Endothelial cell of umbilical vein (primary cell): Measurements from ENCODE around the gene IKZF5. TPM values are rescaled to one million over a fixed set of nuclear protein-coding genes. Genes with fewer than 3 reads are reported as not detected.

Source experiments
- BruUV-seq: library from RNA; stranded (reverse); fragments of 400-500 nt; replicated peaks from 2 replicates; lab custom pipeline; 2021; lab: Mats Ljungman, UMichigan
- CTCF ChIA-PET: fragments of 300-600, 350-600 bp; sonication (Branson Sonifier 250); formaldehyde crosslinking; loops from one replicate; lab custom pipeline; 2021; ENCODE audit warnings: antibody characterized with exemption, inconsistent platforms; lab: Charles Lee
- POLR2A ChIA-PET: fragments of 300-600, 350-600 bp; sonication (Branson Sonifier 250); formaldehyde crosslinking; loops from one replicate; lab custom pipeline; 2021; ENCODE audit warnings: antibody characterized with exemption, inconsistent platforms; lab: Charles Lee
- DNase-seq: peaks from one replicate; pipeline ENCODE4 v3.0.0-alpha.2; 2011; ENCODE audit warnings: low read depth, low spot score
- FAIRE-seq: peaks from 2 replicates; lab custom pipeline; 2011; peaks lifted over from hg19 to GRCh38; lab: Jason Lieb, UNC
- H2AFZ ChIP-seq: 2 replicates; pipeline ENCODE4 v1.6.0; 2012; ENCODE audit warnings: low read depth, low read length, control low read depth, inconsistent platforms
- H3K27ac ChIP-seq: 2 replicates; pipeline ENCODE4 v1.5.1; 2011; ENCODE audit warnings: low read depth, mild to moderate bottlenecking, control low read depth, low read length, moderate library complexity; ENCODE audit not compliant: insufficient read depth
- H3K27me3 ChIP-seq, 2 experiments: 2 replicates each; pipeline versions ENCODE4 v1.6.0 to v1.6.1; 2011; ENCODE audit warnings: low read length in 2 of 2, mixed read lengths in 1 of 2; ENCODE audit not compliant: control insufficient read depth in 2 of 2, insufficient read depth in 2 of 2
- H3K36me3 ChIP-seq, 2 experiments: 2 replicates in 1 of 2; 3 replicates in 1 of 2; pipeline ENCODE4 v1.5.1; 2011; ENCODE audit warnings: low read length in 2 of 2, mild to moderate bottlenecking in 1 of 2, moderate library complexity in 1 of 2; ENCODE audit not compliant: control insufficient read depth in 2 of 2, insufficient read depth in 2 of 2; ENCODE audit errors: extremely low read depth in 1 of 2
- H3K4me1 ChIP-seq: 3 replicates; pipeline ENCODE4 v1.5.1; 2011; ENCODE audit warnings: mild to moderate bottlenecking, low read length; ENCODE audit not compliant: control insufficient read depth, insufficient read depth; ENCODE audit errors: extremely low read depth
- H3K4me2 ChIP-seq: 2 replicates; pipeline ENCODE4 v1.6.1; 2011; ENCODE audit warnings: low read length, control low read depth, mixed read lengths; ENCODE audit not compliant: insufficient read depth
- H3K4me3 ChIP-seq, 3 experiments: fragments of 200-600 bp in 1 of 3; sonication (generic), shearing (Covaris generic) in 1 of 3; replicated peaks in 1 of 3; 2 replicates each; pipeline ENCODE4 v1.5.1; 2011 to 2016; ENCODE audit warnings: control low read depth in 3 of 3, low read length in 3 of 3, mild to moderate bottlenecking in 2 of 3, inconsistent platforms in 1 of 3, low read depth in 1 of 3, moderate library complexity in 1 of 3; ENCODE audit not compliant: insufficient read depth in 1 of 3
- H3K79me2 ChIP-seq: 2 replicates; pipeline ENCODE4 v1.6.0; 2012; ENCODE audit warnings: low read length, inconsistent platforms; ENCODE audit not compliant: control insufficient read depth, insufficient read depth
- H3K9ac ChIP-seq: replicated peaks from 2 replicates; pipeline ENCODE3; 2011; ENCODE audit warnings: low read length, control low read depth; ENCODE audit not compliant: insufficient read depth; ENCODE audit errors: extremely low read depth
- H3K9me1 ChIP-seq: replicated peaks from 3 replicates; pipeline ENCODE4 v1.6.0; 2011; ENCODE audit warnings: mild to moderate bottlenecking, low read length; ENCODE audit not compliant: control insufficient read depth, insufficient read depth; ENCODE audit errors: extremely low read depth
- H3K9me3 ChIP-seq: replicated peaks from 2 replicates; pipeline ENCODE4 v1.5.1; 2012; ENCODE audit warnings: low read length, inconsistent platforms; ENCODE audit not compliant: control insufficient read depth, insufficient read depth
- H4K20me1 ChIP-seq: replicated peaks from 2 replicates; pipeline ENCODE3; 2011; ENCODE audit warnings: mild to moderate bottlenecking, low read length; ENCODE audit not compliant: control insufficient read depth, insufficient read depth; ENCODE audit errors: extremely low read depth
- CTCF ChIP-seq, 2 donors: IDR thresholded peaks; 1 replicate in 1 of 2; 2 replicates in 1 of 2; pipeline ENCODE4 v1.5.1; 2011; ENCODE audit warnings: low read length in 2 of 2, mild to moderate bottlenecking in 2 of 2, moderate library complexity in 2 of 2, control low read depth in 1 of 2, inconsistent platforms in 1 of 2, low read depth in 1 of 2; ENCODE audit not compliant: insufficient read depth in 1 of 2; ENCODE audit errors: extremely low read depth in 1 of 2
- EZH2 ChIP-seq: IDR thresholded peaks from 2 replicates; pipeline ENCODE4 v1.6.1; 2012; ENCODE audit warnings: borderline replicate concordance, low read depth, mild to moderate bottlenecking, moderate library complexity, low read length, inconsistent platforms; ENCODE audit not compliant: severe bottlenecking
- FOS ChIP-seq: IDR thresholded peaks from 2 replicates; pipeline ENCODE4 v1.6.1; 2011; ENCODE audit warnings: mild to moderate bottlenecking, low read length, moderate library complexity, borderline replicate concordance; ENCODE audit not compliant: insufficient read depth
- GATA2 ChIP-seq: IDR thresholded peaks from 2 replicates; pipeline ENCODE4 v1.7.0; 2011; ENCODE audit warnings: low read depth, mild to moderate bottlenecking, moderate library complexity, mixed read lengths, low read length; ENCODE audit not compliant: insufficient read length, insufficient read depth
- JUN ChIP-seq: IDR thresholded peaks from 2 replicates; pipeline ENCODE4 v1.6.1; 2011; ENCODE audit warnings: borderline replicate concordance, low read depth; ENCODE audit not compliant: insufficient read length, insufficient read depth
- MAX ChIP-seq: IDR thresholded peaks from 2 replicates; pipeline ENCODE4 v1.6.1; 2011; ENCODE audit not compliant: insufficient read depth, insufficient read length
- MYC ChIP-seq: IDR thresholded peaks from one replicate; pipeline ENCODE4 v1.6.1; 2011; ENCODE audit warnings: mild to moderate bottlenecking, low read depth, low read length
- dilution Hi-C: fragments of 300-500 bp; cut with MboI; formaldehyde crosslinking; loops from one replicate; pipeline ENCODE4 v1.15.0; 2019; ENCODE audit warnings: low sequenced_read_pairs; ENCODE audit not compliant: extremely low pct_ligation_motif_present
- intact Hi-C: fragments of 100-400 bp; cut with micrococcal nuclease; formaldehyde crosslinking; loops from one replicate; pipeline ENCODE4 v1.10.0; 2022
- polyA plus RNA-seq, 4 experiments: library from polyadenylated mRNA; depleted of rRNA in 3 of 4; stranded (reverse) in 3 of 4; unstranded in 1 of 4; fragments of >200 nt; gene quantifications; 2 replicates each; pipeline versions ENCODE4 v1.2.1 to v1.2.3, GENCODE V29; 2011 to 2012; ENCODE audit warnings: missing spikeins in 1 of 4
- total RNA-seq: library from RNA; stranded (reverse); gene quantifications from 2 replicates; pipeline ENCODE4 v1.2.3, GENCODE V29; 2021

IKZF5 gene
- total and polyA plus RNA-seq, 2 donors (not counting 3 experiments of a cell fraction or from before 2014, with no cell fraction given): 7.1 to 10.3 TPM

- H3K9me1 ChIP-seq: no peaks in the 10 kb centered on the region
- H3K4me3 ChIP-seq: no peak overlapping the region
- no peak for DNase-seq
- no peak overlapping the region for H3K27ac ChIP-seq
- no peak overlapping the region for H3K4me2 ChIP-seq
- H3K9ac ChIP-seq: no peak overlapping the region
- intact Hi-C loops: no loop called here
- H3K9me3 ChIP-seq: no peaks in the 10 kb centered on the region
- no peaks in the 10 kb centered on the region for H4K20me1 ChIP-seq
- peaks cover 3 to 4% of the 10 kb centered on the region in 2 experiments for H3K36me3 ChIP-seq
- no peak overlapping the region for H2AFZ ChIP-seq
- H3K4me1 ChIP-seq: peaks cover 4% of the 10 kb centered on the region
- ChIA-PET POLR2A (no interaction called here), CTCF (interaction anchor here (1.7 to 2.1 kb wide), 2 partner anchors 14 to 18 kb away, joined by 6 to 11 read pairs; partner anchors contain the start of gene PSTK)
- H3K79me2 ChIP-seq: peaks cover 44% of the 10 kb centered on the region
- no peaks in the 10 kb centered on the region for H3K27me3 ChIP-seq
- no TSS peak for BruUV-seq
- TF ChIP-seq EZH2 (no peak), CTCF (IDR thresholded peaks at IDR 0.05; ENCODE audit: extremely low read depth in 1 of 2, insufficient read depth in 1 of 2, low read depth in 1 of 2, low read length in 2 of 2) (no peak)
- dilution Hi-C loops: no loop called here
- no peak for FAIRE-seq
Measured at GRCh38 chr10:122998934-122999333, 9.7 kb downstream of the IKZF5 start.

GRCh38 chr10:122998360-122998917 lies 10.2 kb downstream of the IKZF5 start:
- Histone ChIP-seq H3K4me3 (no peak overlapping the region), H4K20me1 (no peaks in the 10 kb centered on the region), H3K79me2 (peaks cover 39% of the 10 kb centered on the region), H3K9me3 (no peaks in the 10 kb centered on the region), H3K27ac (no peak overlapping the region), H3K4me2 (no peak overlapping the region), H2AFZ (no peak overlapping the region), H3K9me1 (no peaks in the 10 kb centered on the region), H3K9ac (no peak overlapping the region), H3K27me3 (no peaks in the 10 kb centered on the region), H3K36me3 (peaks cover 4 to 5% of the 10 kb centered on the region in 2 experiments), H3K4me1 (no peaks in the 10 kb centered on the region)
- ChIA-PET POLR2A (no interaction called here), CTCF (interaction anchor here (2.1 kb wide), 1 partner anchor 17 kb away, joined by 11 read pairs; the partner anchor contains the start of gene PSTK)
- intact Hi-C loops (no loop called here), dilution Hi-C loops (no loop called here)
- no TSS peak for BruUV-seq
- FAIRE-seq (no peak), DNase-seq (no peak)
- no peak for TF ChIP-seq FOS
- no peak for TF ChIP-seq JUN
- no peak for TF ChIP-seq GATA2
- no peak for TF ChIP-seq MYC
- TF ChIP-seq MAX: no peak
- TF ChIP-seq EZH2: no peak
